Activated CD4-positive, alpha-beta memory T cell treated with anti-CD3 and anti-CD28 coated beads for 36 hours (primary cell): ENCODE data around the gene QRICH2. TPM values are rescaled to one million over a fixed set of nuclear protein-coding genes. Genes with fewer than 3 reads are reported as not detected.
"Not testable (repeated sequence)": the region's sequence is repeated elsewhere in the genome, so short reads cannot be mapped to it uniquely, and the experiment has no call there.

Source experiments
- CTCF ChIA-PET: fragments of 350-600 bp; sonication (Branson Sonifier 250); formaldehyde crosslinking; loops from one replicate; lab custom pipeline; 2021; ENCODE audit warnings: antibody characterized with exemption, inconsistent platforms; lab: Charles Lee
- POLR2A ChIA-PET: fragments of 350-600 bp; sonication (Branson Sonifier 250); formaldehyde crosslinking; loops from one replicate; lab custom pipeline; 2021; ENCODE audit warnings: antibody characterized with exemption; lab: Charles Lee
- DNase-seq: peaks from one replicate; pipeline ENCODE4 v3.0.0-alpha.2; 2020
- H3K27ac Mint-ChIP-seq: one replicate; pipeline ENCODE4 v1.8.0; 2021; ENCODE audit warnings: mixed read lengths
- H3K27me3 Mint-ChIP-seq: one replicate; pipeline ENCODE4 v1.8.0; 2021; ENCODE audit warnings: mixed read lengths
- H3K36me3 Mint-ChIP-seq: one replicate; pipeline ENCODE4 v1.8.0; 2021; ENCODE audit warnings: mixed read lengths
- H3K4me1 Mint-ChIP-seq: one replicate; pipeline ENCODE4 v1.8.0; 2021; ENCODE audit warnings: low read depth, mixed read lengths
- H3K4me3 Mint-ChIP-seq: one replicate; pipeline ENCODE4 v1.8.0; 2021; ENCODE audit warnings: mild to moderate bottlenecking, mixed read lengths
- H3K9me3 Mint-ChIP-seq: one replicate; pipeline ENCODE4 v1.8.0; 2021; ENCODE audit warnings: mixed read lengths
- intact Hi-C: fragments of 100-400 bp; cut with micrococcal nuclease; formaldehyde crosslinking; loops from one replicate; pipeline ENCODE4 v1.15.1; 2023
- total RNA-seq, 2 experiments: library from RNA; stranded (reverse); gene quantifications; one replicate each; pipeline ENCODE4 v1.2.3, GENCODE V29; 2021

Gene QRICH2
- total RNA-seq, 2 experiments from 2014 or later, result 1.0 to 1.1 TPM

DNA sequence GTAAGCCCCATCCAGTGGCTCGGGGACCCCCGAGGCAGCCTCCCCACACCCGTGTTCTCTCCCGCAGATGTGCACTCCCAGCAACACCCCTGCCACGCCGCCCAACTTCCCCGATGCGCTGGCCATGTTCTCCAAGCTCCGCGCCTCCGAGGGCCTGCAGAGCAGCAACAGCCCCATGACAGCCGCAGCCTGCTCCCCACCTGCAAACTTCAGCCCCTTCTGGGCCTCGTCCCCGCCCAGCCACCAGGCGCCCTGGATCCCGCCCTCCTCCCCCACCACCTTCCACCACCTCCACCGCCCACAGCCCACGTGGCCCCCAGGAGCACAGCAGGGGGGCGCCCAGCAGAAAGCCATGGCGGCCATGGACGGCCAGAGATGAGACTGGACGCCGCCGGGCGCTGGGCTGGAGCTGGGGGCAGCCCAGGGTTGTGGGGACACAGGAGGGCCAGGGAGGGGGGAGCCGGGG, 37.9 kb downstream of the QRICH2 start:
- Mint-ChIP-seq H3K4me3 (peak overlapping the region; percentile 92), H3K27me3 (no peaks in the 10 kb centered on the region), H3K9me3 (no peaks in the 10 kb centered on the region), H3K27ac (peak overlapping the region; percentile 98), H3K36me3 (peaks cover 57% of the 10 kb centered on the region), H3K4me1 (peaks cover 44% of the 10 kb centered on the region)
- intact Hi-C loops, result loop anchor here (5.0 to 10.0 kb wide), 2 partner anchors 198 to 365 kb away; partner anchors contain the start of genes GALR2, MRPL38 and SRP68
- POLR2A ChIA-PET, result interaction anchor here (0.6 to 12.3 kb wide), 11 partner anchors 9 to 259 kb away, joined by 3 to 298 read pairs (median 10); partner anchors contain the start of genes FOXJ1 and RNF157
- CTCF ChIA-PET, result interaction anchor here (1.0 to 4.2 kb wide), 6 partner anchors 9 to 198 kb away, joined by 3 to 31 read pairs (median 8); no protein-coding TSS in a partner anchor
- peak; percentile 40 for DNase-seq

DNA sequence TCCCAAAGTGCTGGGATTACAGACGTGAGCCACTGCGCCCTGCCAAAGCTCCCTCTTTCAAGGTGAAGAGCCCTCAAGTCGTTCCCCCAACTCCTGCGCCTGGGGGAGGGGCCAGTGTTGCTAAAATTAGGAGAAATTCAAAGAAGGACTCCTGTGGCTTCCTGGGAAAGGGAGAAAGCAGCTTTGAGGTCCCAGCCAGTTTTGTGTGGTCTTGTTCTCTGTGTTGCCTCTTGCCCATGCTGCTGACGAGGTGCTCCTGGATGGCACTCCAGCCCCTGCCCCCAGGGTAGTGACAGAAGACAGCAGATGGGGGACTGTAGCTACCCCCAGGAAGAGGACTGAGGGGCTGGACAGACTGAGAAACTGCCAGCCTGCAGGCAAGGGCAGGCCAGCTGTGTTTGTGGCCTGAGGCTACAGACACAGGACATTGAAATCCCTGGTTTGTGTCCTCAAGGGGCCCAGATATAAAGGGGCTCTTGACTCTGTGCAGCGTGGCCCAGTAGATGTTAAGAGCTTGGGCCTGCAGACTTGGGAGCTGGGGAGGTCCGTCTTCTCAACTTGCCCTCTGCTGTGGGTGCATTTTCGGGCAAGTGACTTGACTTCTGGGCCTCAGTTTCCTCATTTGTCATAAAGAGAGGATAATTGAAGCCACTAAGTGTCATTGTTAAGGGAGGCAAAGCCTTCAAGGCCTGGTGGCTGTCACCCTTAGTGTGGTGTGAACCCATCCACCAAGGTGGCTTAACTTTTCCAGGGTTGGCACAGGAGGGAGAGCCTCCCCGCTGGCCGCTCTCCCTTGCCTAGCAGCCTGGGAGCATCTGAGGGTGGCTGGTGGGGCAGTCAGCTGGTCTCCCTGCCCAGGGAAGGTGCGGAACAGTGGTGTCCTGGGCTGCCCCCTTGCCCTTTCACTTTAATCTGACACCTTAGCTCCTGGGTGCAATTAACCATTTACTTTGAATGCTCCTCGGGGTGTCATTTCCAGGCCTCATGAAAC, 38.8 kb downstream of the QRICH2 start:
- H3K27me3 Mint-ChIP-seq, result no peaks in the 10 kb centered on the region
- peaks cover 58% of the 10 kb centered on the region for H3K36me3 Mint-ChIP-seq
- peak overlapping the region; percentile 97 for H3K27ac Mint-ChIP-seq
- H3K9me3 Mint-ChIP-seq, result no peaks in the 10 kb centered on the region
- ChIA-PET POLR2A (interaction anchor here (0.6 to 12.3 kb wide), 14 partner anchors 8 to 483 kb away, joined by 3 to 298 read pairs (median 4); partner anchors contain the start of gene RNF157), CTCF (interaction anchor here (1.1 to 4.2 kb wide), 7 partner anchors 10 to 198 kb away, joined by 3 to 31 read pairs (median 10); no protein-coding TSS in a partner anchor)
- peak overlapping the region; percentile 92 for H3K4me3 Mint-ChIP-seq
- intact Hi-C loops, result loop anchor here (1.0 to 5.0 kb wide), 2 partner anchors 23 to 468 kb away; partner anchors contain the start of genes MFSD11 and SRSF2
- DNase-seq, result peak; percentile 33
- H3K4me1 Mint-ChIP-seq, result peaks cover 46% of the 10 kb centered on the region

DNA sequence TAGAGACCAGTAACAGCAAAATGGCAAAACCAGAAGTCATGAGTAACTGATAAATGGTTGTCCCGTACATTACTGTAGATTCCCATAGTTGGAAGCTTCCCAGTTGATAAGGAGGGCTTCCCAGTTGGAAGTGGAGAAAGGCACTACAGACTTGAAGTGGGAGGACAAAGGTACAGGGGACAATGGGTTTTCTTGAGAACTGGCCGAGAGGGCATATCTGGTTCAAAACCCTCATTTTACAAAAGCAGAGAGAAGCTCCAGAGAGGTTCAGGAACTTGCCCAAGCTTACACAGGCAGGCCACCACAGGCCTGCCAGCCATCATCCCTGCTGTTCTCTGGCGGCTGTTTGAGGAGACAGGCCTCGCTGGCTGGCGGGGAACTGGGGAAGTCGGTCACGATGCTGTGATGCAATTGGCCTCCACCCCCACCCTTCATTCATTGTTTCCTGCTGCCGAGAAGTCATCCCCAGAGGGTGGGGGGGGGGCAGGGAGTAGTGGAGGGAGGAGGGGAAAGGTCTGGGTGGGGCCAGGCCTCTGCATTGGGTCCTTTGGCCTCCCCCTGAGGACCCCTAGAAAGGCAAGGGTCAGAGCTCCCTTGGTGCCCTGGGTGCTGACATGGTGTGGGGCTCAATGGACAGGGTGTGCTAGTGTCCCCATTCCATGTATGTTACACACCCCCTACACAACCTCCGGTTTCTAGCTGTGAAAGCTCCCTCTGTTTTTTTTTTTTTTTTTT, 39.9 kb downstream of the QRICH2 start:
- Mint-ChIP-seq H3K27ac (peak overlapping the region; percentile 97), H3K27me3 (no peaks in the 10 kb centered on the region), H3K36me3 (peaks cover 58% of the 10 kb centered on the region), H3K9me3 (no peaks in the 10 kb centered on the region), H3K4me3 (peak overlapping the region; percentile 92), H3K4me1 (peaks cover 46% of the 10 kb centered on the region)
- intact Hi-C loops, result loop anchor here (1.0 to 5.0 kb wide), 2 partner anchors 22 to 469 kb away; partner anchors contain the start of genes MFSD11 and SRSF2
- DNase-seq, result peak; percentile 91
- ChIA-PET CTCF (interaction anchor here (0.6 to 4.2 kb wide), 7 partner anchors 11 to 147 kb away, joined by 4 to 31 read pairs (median 10); no protein-coding TSS in a partner anchor), POLR2A (interaction anchor here (0.6 to 12.3 kb wide), 12 partner anchors 9 to 482 kb away, joined by 3 to 298 read pairs (median 6); partner anchors contain the start of gene RNF157)

DNA sequence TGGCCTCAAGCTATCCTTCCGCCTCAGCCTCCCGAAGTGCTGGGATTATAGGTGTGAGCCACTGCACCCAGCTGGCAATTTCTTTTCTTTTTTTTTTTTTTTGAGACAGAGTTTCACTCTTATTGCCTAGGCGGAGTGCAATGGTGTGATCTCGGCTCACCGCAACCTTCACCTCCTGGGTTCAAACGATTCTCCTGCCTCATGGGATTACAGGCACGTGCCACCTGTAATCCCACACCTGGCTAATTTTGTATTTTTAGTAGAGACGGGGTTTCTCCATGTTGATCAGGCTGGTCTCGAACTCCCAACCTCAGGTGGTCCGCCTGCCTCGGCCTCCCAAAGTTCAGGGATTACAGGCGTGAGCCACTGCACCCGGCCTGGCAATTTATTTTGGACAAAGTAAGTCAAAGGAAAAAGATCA, 40.5 kb downstream of the QRICH2 start:
- Mint-ChIP-seq H3K36me3 (peaks cover 58% of the 10 kb centered on the region), H3K27ac (peak overlapping the region; percentile 97), H3K4me1 (peaks cover 46% of the 10 kb centered on the region), H3K4me3 (peak overlapping the region; percentile 92)
- CTCF ChIA-PET, result interaction anchor here (0.6 to 4.2 kb wide), 7 partner anchors 11 to 146 kb away, joined by 3 to 31 read pairs (median 5); no protein-coding TSS in a partner anchor
- H3K27me3 Mint-ChIP-seq, H3K9me3 Mint-ChIP-seq: not testable (repeated sequence)
- POLR2A ChIA-PET, result interaction anchor here (1.2 to 12.3 kb wide), 9 partner anchors 10 to 122 kb away, joined by 3 to 298 read pairs (median 7); no protein-coding TSS in a partner anchor
- intact Hi-C loops, result loop anchor here (1.0 to 5.0 kb wide), 2 partner anchors 21 to 470 kb away; partner anchors contain the start of genes MFSD11 and SRSF2
- DNase-seq, result peak; percentile 58

- peak; percentile 14 for DNase-seq
- Mint-ChIP-seq H3K27me3 (no peaks in the 10 kb centered on the region), H3K27ac (peak overlapping the region; percentile 97), H3K4me1 (peaks cover 50% of the 10 kb centered on the region), H3K4me3 (peak overlapping the region; percentile 92), H3K36me3 (peaks cover 57% of the 10 kb centered on the region), H3K9me3 (no peaks in the 10 kb centered on the region)
- ChIA-PET POLR2A (interaction anchor here (0.6 to 12.3 kb wide), 12 partner anchors 10 to 146 kb away, joined by 3 to 298 read pairs (median 7); no protein-coding TSS in a partner anchor), CTCF (interaction anchor here (0.7 to 4.2 kb wide), 5 partner anchors 11 to 146 kb away, joined by 3 to 31 read pairs (median 5); no protein-coding TSS in a partner anchor)
- intact Hi-C loops, result loop anchor here (5.0 kb wide), 1 partner anchor 470 kb away; the partner anchor contains the start of genes MFSD11 and SRSF2
These were observed 41.0 kb downstream of the QRICH2 start for GRCh38 chr17:76267051-76267576.

DNA sequence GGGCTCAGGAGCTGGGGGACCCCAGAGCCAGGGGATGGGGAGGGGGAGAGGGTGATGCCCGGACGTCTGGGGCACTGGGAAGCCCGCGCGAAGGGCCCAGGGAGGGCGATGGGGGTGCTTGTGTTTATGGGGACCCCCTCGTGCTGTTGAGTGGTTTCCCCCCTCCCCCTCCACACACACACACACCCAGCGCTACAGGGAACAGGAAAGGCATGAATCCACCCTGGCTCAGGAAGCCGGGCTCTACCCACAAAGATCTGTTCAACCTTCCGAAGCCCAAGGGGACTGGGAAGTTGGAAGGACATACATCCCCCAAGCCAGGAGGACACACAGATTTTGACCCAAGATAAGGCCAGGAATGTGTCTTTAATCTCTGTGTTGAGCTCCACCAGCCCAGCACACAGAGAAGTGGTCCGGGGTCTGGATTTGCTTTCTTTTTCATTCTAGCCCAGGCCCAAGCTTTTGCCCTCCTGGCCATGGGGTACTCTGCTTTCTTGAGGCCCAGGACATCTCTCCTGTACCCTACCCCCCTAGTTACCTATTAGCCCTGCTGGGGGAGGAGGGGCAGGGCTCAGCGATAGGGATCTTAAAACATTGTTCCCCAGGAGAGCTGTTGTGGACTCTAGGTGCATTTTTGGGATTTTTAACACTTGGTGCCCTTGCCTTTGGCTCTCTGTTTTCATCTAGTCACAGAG, 41.7 kb downstream of the QRICH2 start:
- ChIA-PET CTCF (interaction anchor here (0.7 to 4.2 kb wide), 5 partner anchors 13 to 145 kb away, joined by 3 to 31 read pairs (median 5); no protein-coding TSS in a partner anchor), POLR2A (interaction anchor here (0.6 to 12.3 kb wide), 13 partner anchors 9 to 145 kb away, joined by 3 to 298 read pairs (median 7); no protein-coding TSS in a partner anchor)
- DNase-seq, result peak; percentile 43
- no peaks in the 10 kb centered on the region for H3K27me3 Mint-ChIP-seq
- H3K36me3 Mint-ChIP-seq, result peaks cover 52% of the 10 kb centered on the region
- intact Hi-C loops, result loop anchor here (5.0 kb wide), 1 partner anchor 471 kb away; the partner anchor contains the start of genes MFSD11 and SRSF2
- peaks cover 55% of the 10 kb centered on the region for H3K4me1 Mint-ChIP-seq
- peak overlapping the region; percentile 97 for H3K27ac Mint-ChIP-seq
- H3K4me3 Mint-ChIP-seq, result peak overlapping the region; percentile 92
- H3K9me3 Mint-ChIP-seq, result no peaks in the 10 kb centered on the region

GRCh38 chr17:76265624-76266243, 42.3 kb downstream of the QRICH2 start:
- H3K27me3 Mint-ChIP-seq, result no peaks in the 10 kb centered on the region
- peak overlapping the region; percentile 92 for H3K4me3 Mint-ChIP-seq
- H3K9me3 Mint-ChIP-seq, result no peaks in the 10 kb centered on the region
- intact Hi-C loops, result loop anchor here (2.0 to 5.0 kb wide), 2 partner anchors 472 to 481 kb away; partner anchors contain the start of genes MFSD11, SRSF2 and UNK
- peaks cover 49% of the 10 kb centered on the region for H3K4me1 Mint-ChIP-seq
- H3K27ac Mint-ChIP-seq, result peak overlapping the region; percentile 97
- DNase-seq, result peak; percentile 70
- ChIA-PET POLR2A (interaction anchor here (0.6 to 12.3 kb wide), 18 partner anchors 8 to 162 kb away, joined by 3 to 298 read pairs (median 7); partner anchors contain the start of gene EXOC7), CTCF (interaction anchor here (0.7 to 4.2 kb wide), 6 partner anchors 13 to 86 kb away, joined by 3 to 31 read pairs (median 9); no protein-coding TSS in a partner anchor)
- H3K36me3 Mint-ChIP-seq, result peaks cover 46% of the 10 kb centered on the region

- peaks cover 42% of the 10 kb centered on the region for H3K36me3 Mint-ChIP-seq
- no peaks in the 10 kb centered on the region for H3K9me3 Mint-ChIP-seq
- H3K27ac Mint-ChIP-seq, result peak within 1 kb of the TSS; percentile 97
- H3K4me3 Mint-ChIP-seq, result peak within 1 kb of the TSS; percentile 92
- H3K4me1 Mint-ChIP-seq, result peaks cover 48% of the 10 kb centered on the region
- no peaks in the 10 kb centered on the region for H3K27me3 Mint-ChIP-seq
- ChIA-PET CTCF (interaction anchor here (0.7 to 3.9 kb wide), 13 partner anchors 8 to 144 kb away, joined by 3 to 15 read pairs (median 4); no protein-coding TSS in a partner anchor), POLR2A (interaction anchor here (0.6 to 12.3 kb wide), 18 partner anchors 8 to 292 kb away, joined by 3 to 298 read pairs (median 6); partner anchors contain the start of genes EXOC7 and RNF157)
- intact Hi-C loops, result loop anchor here (1.0 to 5.0 kb wide), 6 partner anchors 7 to 480 kb away; partner anchors contain the start of genes MFSD11, SRSF2 and UNK
- DNase-seq, result peak; percentile 100
These were observed 43.1 kb downstream of the QRICH2 start, which contains the start of gene UBALD2 for GRCh38 chr17:76264755-76265623. TSS of gene UBALD2 (plus strand) at chr17:76265348. CDS start at chr17:76265506, 158 bp downstream.
